Stomach (tissue), 4 donors: ENCODE results near the gene OR10C1.

Experiments used
- POLR2AphosphoS5 ChIP-seq, 3 donors: sonication (generic); formaldehyde crosslinking; IDR thresholded peaks; one replicate each; pipeline ENCODE4 v1.6.1; 2016; ENCODE audit warnings: antibody characterized with exemption in 3 of 3
- TF ChIP-seq, protein P1 (sequence below), 7 experiments: fragments of 450-650 bp in 4 of 7; fragments of 200-600 bp in 3 of 7; sonication (generic) in 3 of 7; IDR thresholded peaks; one replicate each; pipeline ENCODE4 v1.5.1; 2016 to 2019; ENCODE audit warnings: antibody characterized with exemption in 7 of 7, control low read depth in 2 of 7, mild to moderate bottlenecking in 1 of 7

DNA sequence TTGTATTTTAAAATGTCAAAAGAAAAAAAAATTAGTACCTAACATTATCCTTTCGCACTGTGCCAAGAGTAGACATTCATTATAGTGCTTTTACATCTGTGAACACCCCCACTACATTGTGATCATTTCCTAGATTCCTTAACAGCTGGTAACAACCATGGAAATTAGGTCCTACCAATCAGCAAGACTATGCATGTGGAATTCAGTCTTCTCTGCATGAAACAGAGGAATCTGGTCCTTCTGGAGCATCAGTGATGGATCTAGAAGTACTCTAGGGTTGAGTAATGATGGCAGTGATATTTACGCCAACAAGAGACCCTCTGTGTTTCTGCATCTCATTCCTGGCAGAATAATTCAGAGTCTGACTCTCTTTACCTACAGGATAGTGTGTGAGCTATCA lies 14.9 kb upstream of the OR10C1 start:
- TF ChIP-seq, protein P1, sequence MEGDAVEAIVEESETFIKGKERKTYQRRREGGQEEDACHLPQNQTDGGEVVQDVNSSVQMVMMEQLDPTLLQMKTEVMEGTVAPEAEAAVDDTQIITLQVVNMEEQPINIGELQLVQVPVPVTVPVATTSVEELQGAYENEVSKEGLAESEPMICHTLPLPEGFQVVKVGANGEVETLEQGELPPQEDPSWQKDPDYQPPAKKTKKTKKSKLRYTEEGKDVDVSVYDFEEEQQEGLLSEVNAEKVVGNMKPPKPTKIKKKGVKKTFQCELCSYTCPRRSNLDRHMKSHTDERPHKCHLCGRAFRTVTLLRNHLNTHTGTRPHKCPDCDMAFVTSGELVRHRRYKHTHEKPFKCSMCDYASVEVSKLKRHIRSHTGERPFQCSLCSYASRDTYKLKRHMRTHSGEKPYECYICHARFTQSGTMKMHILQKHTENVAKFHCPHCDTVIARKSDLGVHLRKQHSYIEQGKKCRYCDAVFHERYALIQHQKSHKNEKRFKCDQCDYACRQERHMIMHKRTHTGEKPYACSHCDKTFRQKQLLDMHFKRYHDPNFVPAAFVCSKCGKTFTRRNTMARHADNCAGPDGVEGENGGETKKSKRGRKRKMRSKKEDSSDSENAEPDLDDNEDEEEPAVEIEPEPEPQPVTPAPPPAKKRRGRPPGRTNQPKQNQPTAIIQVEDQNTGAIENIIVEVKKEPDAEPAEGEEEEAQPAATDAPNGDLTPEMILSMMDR (IDR thresholded peaks at IDR 0.05) = no peak
- TF ChIP-seq POLR2AphosphoS5 (IDR thresholded peaks at IDR 0.05) = no peak
